K562 (cell line): ENCODE data around the gene DLG4. TPM values are rescaled to one million over a fixed set of nuclear protein-coding genes. Genes with fewer than 3 reads are reported as not detected.

Source experiments
- ATAC-seq: fragments of 200-7000 bp; cut with Tn5 transposase; 3 replicates; pipeline ENCODE4 v1.9.1; 2020; ENCODE audit warnings: moderate library complexity
- BruUV-seq: library from RNA; stranded (reverse); fragments of 400-500 nt; replicated peaks from 2 replicates; lab custom pipeline; 2021; lab: Mats Ljungman, UMichigan
- CTCF ChIA-PET: fragments of 300-600 bp; formaldehyde crosslinking; extraction: SDS; loops from one replicate; lab custom pipeline; 2021; ENCODE audit warnings: low intra/inter-chr PET ratio; lab: Yijun Ruan, JAX
- POLR2A ChIA-PET: fragments of 300-600, 350-650 bp; sonication (Branson Sonifier 250); formaldehyde crosslinking; extraction: SDS; loops from one replicate; lab custom pipeline; 2021; ENCODE audit warnings: antibody characterized with exemption, inconsistent platforms; lab: Yijun Ruan, JAX
- DNase-seq, 4 experiments: peaks; one replicate each; pipeline versions ENCODE4 v3.0.0 to v3.0.0-alpha.2; 2011 to 2018; ENCODE audit warnings: low spot score in 3 of 4, mixed read lengths in 3 of 4; ENCODE audit errors: extremely low read depth in 1 of 4
- FAIRE-seq: peaks from 2 replicates; lab custom pipeline; 2011; peaks lifted over from hg19 to GRCh38; lab: Jason Lieb, UNC
- H2AFZ ChIP-seq: 2 replicates; pipeline ENCODE4 v1.6.0; 2011; ENCODE audit warnings: low read depth, low read length, control low read depth, inconsistent platforms
- H3K27ac ChIP-seq: fragments of 200-600 bp; 3 replicates; pipeline ENCODE4 v1.8.0; 2011; ENCODE audit warnings: low read depth, mild to moderate bottlenecking, control low read depth, inconsistent platforms, low read length, moderate library complexity, mixed read lengths; ENCODE audit errors: extremely low read depth
- H3K27me3 ChIP-seq, 2 experiments: fragments of 300-600 bp in 1 of 2; 2 replicates in 1 of 2; 3 replicates in 1 of 2; pipeline versions ENCODE4 v1.6.0 to v1.8.0; 2011; ENCODE audit warnings: inconsistent platforms in 2 of 2, low read length in 2 of 2, mild to moderate bottlenecking in 1 of 2, mixed read lengths in 1 of 2, moderate library complexity in 1 of 2; ENCODE audit not compliant: control insufficient read depth in 2 of 2, insufficient read depth in 2 of 2
- H3K36me3 ChIP-seq: fragments of 300-600 bp; 3 replicates; pipeline ENCODE4 v1.8.0; 2011; ENCODE audit warnings: mild to moderate bottlenecking, low read length, inconsistent platforms; ENCODE audit not compliant: control insufficient read depth, insufficient read depth
- H3K4me1 ChIP-seq, 2 experiments: fragments of 200-600 bp in 1 of 2; replicated peaks in 1 of 2; 2 replicates in 1 of 2; 3 replicates in 1 of 2; pipeline versions ENCODE4 v1.5.1 to v1.8.0; 2011; ENCODE audit warnings: inconsistent platforms in 2 of 2, low read length in 2 of 2, mild to moderate bottlenecking in 1 of 2, mixed read lengths in 1 of 2, moderate library complexity in 1 of 2; ENCODE audit not compliant: control insufficient read depth in 2 of 2, insufficient read depth in 2 of 2
- H3K4me2 ChIP-seq: 2 replicates; pipeline ENCODE4 v1.6.1; 2011; ENCODE audit warnings: low read length, control low read depth, inconsistent platforms, mixed read lengths; ENCODE audit not compliant: insufficient read depth
- H3K4me3 ChIP-seq: fragments of 200-600 bp; sonication (generic), shearing (Covaris generic); 2 replicates; pipeline ENCODE4 v1.5.1; 2016; ENCODE audit warnings: control low read depth, inconsistent platforms
- H3K79me2 ChIP-seq: fragments of 200-600 bp; 3 replicates; pipeline ENCODE4 v1.8.0; 2011; ENCODE audit warnings: low read length, inconsistent platforms; ENCODE audit not compliant: control insufficient read depth, insufficient read depth
- H3K9ac ChIP-seq, 2 experiments: 2 replicates each; pipeline versions ENCODE4 v1.6.0 to v1.6.1; 2011; ENCODE audit warnings: low read depth in 2 of 2, low read length in 2 of 2, control low read depth in 1 of 2, inconsistent platforms in 1 of 2, mild to moderate bottlenecking in 1 of 2, mixed read lengths in 1 of 2; ENCODE audit not compliant: insufficient read depth in 1 of 2
- H3K9me1 ChIP-seq: one replicate; pipeline ENCODE4 v1.6.0; 2011; ENCODE audit warnings: inconsistent platforms, mild to moderate bottlenecking, low read length, moderate library complexity; ENCODE audit not compliant: control insufficient read depth, insufficient read depth
- H3K9me3 ChIP-seq: replicated peaks from 2 replicates; pipeline ENCODE4 v1.5.1; 2011; ENCODE audit warnings: low read depth, low read length, inconsistent platforms; ENCODE audit not compliant: control insufficient read depth, insufficient read depth
- H4K20me1 ChIP-seq: replicated peaks from 2 replicates; pipeline ENCODE4 v1.6.1; 2011; ENCODE audit warnings: low read length, inconsistent platforms, mixed read lengths; ENCODE audit not compliant: control insufficient read depth, insufficient read depth
- E2F4 ChIP-seq: sonication (generic); formaldehyde crosslinking; IDR thresholded peaks from 2 replicates; pipeline ENCODE4 v1.8.0; 2022; ENCODE audit warnings: mild to moderate bottlenecking, low read depth, missing genetic modification reagents
- ELF4 ChIP-seq: fragments of 450-650 bp; formaldehyde crosslinking; IDR thresholded peaks from 2 replicates; pipeline ENCODE4 v1.4.0; 2022; ENCODE audit warnings: missing genetic modification characterization
- GABPA ChIP-seq: fragments of 200-800 bp; sonication (Bioruptor generic); conservative IDR thresholded peaks from 2 replicates; pipeline ENCODE4 v1.6.1; 2016; ENCODE audit warnings: low read depth, missing genetic modification characterization, missing compliant biosample characterization
- HNRNPK ChIP-seq: fragments of 200-400 bp; formaldehyde crosslinking; IDR thresholded peaks from one replicate; pipeline ENCODE4 v1.6.1; 2018; ENCODE audit warnings: mild to moderate bottlenecking, low read depth, low read length; ENCODE audit not compliant: poor library complexity, severe bottlenecking
- LARP7 ChIP-seq: fragments of 450-650 bp; IDR thresholded peaks from 2 replicates; pipeline ENCODE4 v1.6.1; 2016
- MTA1 ChIP-seq: fragments of 450-650 bp; IDR thresholded peaks from 2 replicates; pipeline ENCODE4 v1.6.1; 2017; ENCODE audit warnings: borderline replicate concordance
- NBN ChIP-seq: fragments of 450-650 bp; IDR thresholded peaks from 2 replicates; pipeline ENCODE4 v1.6.1; 2016; ENCODE audit warnings: low read depth, mild to moderate bottlenecking
- NELFE ChIP-seq: IDR thresholded peaks from 2 replicates; pipeline ENCODE4 v1.6.1; 2011; ENCODE audit warnings: mild to moderate bottlenecking; ENCODE audit not compliant: insufficient read depth, insufficient read length
- NR2C2 ChIP-seq, 2 experiments: fragments of 200-800 bp in 1 of 2; sonication (Bioruptor generic) in 1 of 2; sonication (generic) in 1 of 2; formaldehyde crosslinking in 1 of 2; IDR thresholded peaks; 2 replicates each; pipeline versions ENCODE4 v1.6.1 to v1.8.0; 2016 to 2022; ENCODE audit warnings: mild to moderate bottlenecking in 1 of 2, missing compliant biosample characterization in 1 of 2, missing genetic modification characterization in 1 of 2, missing genetic modification reagents in 1 of 2
- OTX1 ChIP-seq: fragments of 450-650 bp; formaldehyde crosslinking; IDR thresholded peaks from 2 replicates; pipeline ENCODE4 v1.4.0; 2022; ENCODE audit warnings: mild to moderate bottlenecking
- SMAD4 ChIP-seq: fragments of 250-450 bp; sonication (Bioruptor Pico); conservative IDR thresholded peaks from 2 replicates; pipeline ENCODE4 v1.8.0; 2021; ENCODE audit warnings: inconsistent platforms, mild to moderate bottlenecking, moderate library complexity
- TSC22D4 ChIP-seq: fragments of 450-650 bp; IDR thresholded peaks from 2 replicates; pipeline ENCODE4 v1.6.1; 2016; ENCODE audit warnings: missing genetic modification characterization, missing biosample characterization, control low read depth
- ZFX ChIP-seq: sonication (generic); formaldehyde crosslinking; IDR thresholded peaks from 2 replicates; pipeline ENCODE4 v1.8.0; 2022; ENCODE audit warnings: mild to moderate bottlenecking, missing genetic modification reagents, moderate library complexity
- ZNF263 ChIP-seq: sonication (generic); formaldehyde crosslinking; IDR thresholded peaks from 2 replicates; pipeline ENCODE4 v1.8.0; 2022; ENCODE audit warnings: mild to moderate bottlenecking, missing genetic modification reagents, borderline replicate concordance
- ZNF436 ChIP-seq: fragments of 250-450, 450-650 bp; sonication (Bioruptor Pico); formaldehyde crosslinking; IDR thresholded peaks from 2 replicates; pipeline ENCODE4 v1.7.0; 2020; ENCODE audit warnings: mild to moderate bottlenecking
- ZNF507 ChIP-seq: conservative IDR thresholded peaks from 2 replicates; pipeline ENCODE4 v1.6.1; 2017; ENCODE audit warnings: missing genetic modification characterization, missing compliant biosample characterization
- WGBS: fragments of 100-300 bp; shearing (Covaris generic); methylation state at CpG from one replicate; pipeline ENCODE4 v1.1.6; 2016; ENCODE audit warnings: low coverage, mixed read lengths; ENCODE audit not compliant: insufficient coverage; ENCODE audit errors: missing lambda C conversion rate; 5-methylcytosine and 5-hydroxymethylcytosine counted together
- in situ Hi-C: fragments of 300-500 bp; cut with MboI; formaldehyde crosslinking; loops from 4 replicates; pipeline ENCODE4 v1.15.0; 2018; ENCODE audit warnings: inconsistent platforms, mixed read lengths
- intact Hi-C: fragments of 100-400 bp; cut with micrococcal nuclease; formaldehyde crosslinking; loops from 2 replicates; pipeline ENCODE4 v1.14.2; 2022
- polyA plus RNA-seq, 8 experiments: library from polyadenylated mRNA; depleted of rRNA in 4 of 8; stranded (reverse) in 5 of 8; unstranded in 3 of 8; fragments of >200 nt; fragmentation: Nextera tagmentation in 2 of 8; fragmentation: Illumina TruSeq in 1 of 8; extraction: Ambion mirVana in 2 of 8; extraction: Trizol in 1 of 8; gene quantifications; 2 replicates each; pipeline versions ENCODE4 v1.2.1 to v1.2.3, GENCODE V29; 2011 to 2014; ENCODE audit warnings: inconsistent platforms in 1 of 8, missing spikeins in 1 of 8
- total RNA-seq, 7 experiments: library from RNA; depleted of rRNA in 6 of 7; stranded (reverse); fragments of >200 nt in 6 of 7; fragmentation: Illumina TruSeq in 2 of 7; extraction: Trizol in 2 of 7; gene quantifications; 2 replicates each; pipeline versions ENCODE4 v1.2.1 to v1.2.3, GENCODE V29; 2011 to 2021; ENCODE audit warnings: low replicate concordance in 1 of 7
- TF ChIP-seq, protein P1 (sequence below), 3 experiments: IDR thresholded peaks in 2 of 3; conservative IDR thresholded peaks in 1 of 3; 2 replicates each; pipeline ENCODE4 v1.5.1; 2011 to 2012; ENCODE audit warnings: low read length in 3 of 3, mild to moderate bottlenecking in 3 of 3, control low read depth in 2 of 3, improper control_type of control experiment in 1 of 3, inconsistent platforms in 1 of 3, low read depth in 1 of 3, mixed read lengths in 1 of 3, moderate library complexity in 1 of 3; ENCODE audit not compliant: insufficient read depth in 2 of 3

The DLG4 gene
- total and polyA plus RNA-seq, 9 of the 15 experiments (the other 6 are each of a cell fraction or from before 2014, with no cell fraction given) = 0.03 to 12.0 (median 4.1) TPM

DNA sequence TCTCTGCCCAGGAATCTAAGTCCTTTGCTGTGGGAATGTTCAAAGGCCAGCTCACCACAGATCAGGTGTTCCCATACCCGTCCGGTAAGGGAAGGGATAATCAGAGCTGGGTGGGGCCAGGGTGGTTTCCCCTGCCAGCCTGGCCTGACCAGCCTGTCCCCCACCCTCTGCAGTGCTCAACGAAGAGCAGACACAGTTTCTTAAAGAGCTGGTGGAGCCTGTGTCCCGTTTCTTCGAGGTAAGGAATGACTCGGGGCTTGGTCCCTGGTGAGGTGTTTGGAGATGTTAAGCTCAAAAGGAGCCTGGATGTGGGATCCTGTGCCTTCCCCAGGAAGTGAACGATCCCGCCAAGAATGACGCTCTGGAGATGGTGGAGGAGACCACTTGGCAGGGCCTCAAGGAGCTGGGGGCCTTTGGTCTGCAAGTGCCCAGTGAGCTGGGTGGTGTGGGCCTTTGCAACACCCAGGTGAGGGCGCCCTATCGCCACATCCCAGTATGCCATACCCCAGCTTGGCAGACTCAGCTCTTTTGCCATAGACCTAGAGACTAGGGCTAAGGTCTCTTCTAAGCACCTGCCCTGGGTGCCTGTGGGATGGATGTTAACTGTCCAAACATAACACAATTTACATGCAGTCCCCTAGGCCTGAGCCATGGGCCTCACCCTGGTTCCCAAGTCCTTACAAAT, 1.1 kb upstream of the DLG4 start (continued):
- TF ChIP-seq, protein P1, sequence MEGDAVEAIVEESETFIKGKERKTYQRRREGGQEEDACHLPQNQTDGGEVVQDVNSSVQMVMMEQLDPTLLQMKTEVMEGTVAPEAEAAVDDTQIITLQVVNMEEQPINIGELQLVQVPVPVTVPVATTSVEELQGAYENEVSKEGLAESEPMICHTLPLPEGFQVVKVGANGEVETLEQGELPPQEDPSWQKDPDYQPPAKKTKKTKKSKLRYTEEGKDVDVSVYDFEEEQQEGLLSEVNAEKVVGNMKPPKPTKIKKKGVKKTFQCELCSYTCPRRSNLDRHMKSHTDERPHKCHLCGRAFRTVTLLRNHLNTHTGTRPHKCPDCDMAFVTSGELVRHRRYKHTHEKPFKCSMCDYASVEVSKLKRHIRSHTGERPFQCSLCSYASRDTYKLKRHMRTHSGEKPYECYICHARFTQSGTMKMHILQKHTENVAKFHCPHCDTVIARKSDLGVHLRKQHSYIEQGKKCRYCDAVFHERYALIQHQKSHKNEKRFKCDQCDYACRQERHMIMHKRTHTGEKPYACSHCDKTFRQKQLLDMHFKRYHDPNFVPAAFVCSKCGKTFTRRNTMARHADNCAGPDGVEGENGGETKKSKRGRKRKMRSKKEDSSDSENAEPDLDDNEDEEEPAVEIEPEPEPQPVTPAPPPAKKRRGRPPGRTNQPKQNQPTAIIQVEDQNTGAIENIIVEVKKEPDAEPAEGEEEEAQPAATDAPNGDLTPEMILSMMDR (IDR thresholded peaks at IDR 0.05 in 2 of 3, conservative IDR thresholded peaks at IDR 0.05 in 1 of 3; ENCODE audit: insufficient read depth in 2 of 3, low read depth in 1 of 3, low read length in 3 of 3) = peak; percentile 25 to 41 (median 29); a peak in 3 of 6 replicates

- CTCF ChIA-PET = no interaction called here
- peaks cover 40 to 56% of the 10 kb centered on the region in 2 experiments for H3K4me1 ChIP-seq
- peaks cover 42% of the 10 kb centered on the region for H3K79me2 ChIP-seq
- ATAC-seq (no peak; the same call in 2 of the 3 replicates), DNase-seq (no peak), FAIRE-seq (no peak)
- no TSS peak for BruUV-seq
- no peaks in the 10 kb centered on the region for H3K27me3 ChIP-seq
- H3K36me3 ChIP-seq = peaks cover 39% of the 10 kb centered on the region; the same call in 2 of the 3 replicates
- peak overlapping the region; percentile 90 to 99 for H3K9ac ChIP-seq
- WGBS = 15% methylated on average over 12 of the region's 12 CpGs
- H3K27ac ChIP-seq = peak overlapping the region; percentile 90
- peaks cover 6% of the 10 kb centered on the region for H3K9me1 ChIP-seq
- H2AFZ ChIP-seq = peak overlapping the region; percentile 94
- peaks cover 6% of the 10 kb centered on the region for H4K20me1 ChIP-seq
- POLR2A ChIA-PET = interaction anchor here (0.5 to 7.7 kb wide), 9 partner anchors 11 to 318 kb away, joined by 3 to 73 read pairs (median 3); partner anchors contain the start of genes DVL2, GABARAP, PHF23 and SLC16A13
- in situ Hi-C loops (no loop called here), intact Hi-C loops (no loop called here)
- no peaks in the 10 kb centered on the region for H3K9me3 ChIP-seq
- peak overlapping the region; percentile 93 for H3K4me2 ChIP-seq
- H3K4me3 ChIP-seq = peak overlapping the region; percentile 87
- 0 out of 2 replicates have a peak, but pooled peaks have one; percentile 5 for TF ChIP-seq ZNF436
- no peak for TF ChIP-seq HNRNPK
- TF ChIP-seq TSC22D4 (tag) = no peak
- TF ChIP-seq ZFX (CRISPR knock-in tag) = peak; percentile 69; the same call in 1 of the 2 replicates
- TF ChIP-seq OTX1 = no peak
- TF ChIP-seq E2F4 = no peak
- no peak for TF ChIP-seq NELFE
- 0 out of 2 replicates have a peak, but pooled peaks have one; percentile 1 for TF ChIP-seq GABPA (tag)
- no peak for TF ChIP-seq LARP7
- peak; percentile 40; the same call in 1 of the 2 replicates for TF ChIP-seq NBN
- peak; percentile 49; the same call in 1 of the 2 replicates for TF ChIP-seq NR2C2 (CRISPR knock-in tag; IDR thresholded peaks at IDR 0.05)
- no peak for TF ChIP-seq NR2C2 (tag; IDR thresholded peaks at IDR 0.05)
- 0 out of 2 replicates have a peak, but pooled peaks have one; percentile 17 for TF ChIP-seq ELF4 (CRISPR knock-in tag)
- no peak for TF ChIP-seq ZNF507
- TF ChIP-seq MTA1 = no peak
- no peak for TF ChIP-seq SMAD4
- 0 out of 2 replicates have a peak, but pooled peaks have one; percentile 20 for TF ChIP-seq ZNF263 (CRISPR knock-in tag)
These were observed 316 bp downstream of the DLG4 start for GRCh38 chr17:7219229-7219811.
